Left hindlimb (tissue), 1 donor: ENCODE measurements around the gene AMPD1.

Experiments used
- DNase-seq: peaks from one replicate; pipeline ENCODE4 v3.0.0-alpha.2; 2018

Gene AMPD1

GRCh38 chr1:114627107-114627506, 68.2 kb downstream of the AMPD1 start:
- no peak for DNase-seq

DNA sequence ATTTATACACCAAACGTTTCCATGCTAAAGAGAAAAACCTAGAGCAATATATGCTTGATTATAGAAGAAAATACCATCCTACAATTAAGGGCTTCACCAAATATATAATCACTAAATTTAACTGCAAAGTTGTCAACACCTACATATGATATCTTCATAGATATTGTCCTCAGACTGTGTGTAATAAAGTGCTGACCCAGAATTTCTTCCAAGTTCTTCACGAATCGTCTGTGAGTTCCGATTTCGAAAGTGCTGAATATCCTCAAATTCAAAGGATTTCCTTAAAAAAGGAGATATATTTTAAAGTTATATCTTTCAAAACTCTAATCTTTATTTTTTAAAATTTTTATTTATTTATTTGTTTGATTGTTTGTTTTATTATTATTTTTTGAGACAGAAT, 72.0 kb downstream of the AMPD1 start:
- no peak for DNase-seq
